ENCODE data around the gene RNF157.

Gene RNF157

DNA sequence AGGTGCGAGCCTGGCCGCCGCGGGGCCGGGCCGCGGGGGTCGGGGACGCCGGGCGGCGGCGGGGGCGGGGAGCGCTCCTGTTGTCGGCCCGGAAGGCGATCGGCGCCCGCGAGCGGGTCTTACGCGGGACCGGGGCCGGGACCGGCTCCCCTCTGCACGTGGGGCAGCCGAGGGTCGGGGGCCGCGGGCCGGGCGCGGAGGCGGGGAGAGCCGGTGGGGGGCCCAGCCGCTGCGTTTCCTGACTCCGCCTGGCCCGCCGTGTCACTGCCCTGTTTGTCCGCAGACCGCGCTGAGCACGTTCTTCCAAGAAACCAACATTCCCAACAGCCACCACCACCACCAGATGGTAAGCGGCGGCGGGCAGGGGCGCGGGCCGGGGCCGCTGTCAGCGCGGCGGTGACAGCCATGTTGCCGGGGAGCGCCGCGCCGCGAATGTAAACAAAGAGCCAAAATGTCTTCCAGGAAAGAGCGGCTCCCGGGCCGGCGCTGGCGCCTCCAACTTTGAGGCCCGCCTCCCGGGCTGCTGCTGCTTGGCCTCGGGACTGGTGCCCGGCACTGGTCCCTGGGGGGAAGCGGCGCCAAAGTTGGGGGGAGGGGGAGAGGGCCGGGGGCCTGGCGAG, 25.4 kb upstream of the RNF157 start (continued):
- TF ChIP-seq ZNF416 (tag by site-specific recombination; IDR thresholded peaks at IDR 0.05), result no peak
- no peak for TF ChIP-seq ZNF391 (tag by site-specific recombination; IDR thresholded peaks at IDR 0.05; ENCODE audit: borderline replicate concordance, low read depth)
- TF ChIP-seq, protein P1, sequence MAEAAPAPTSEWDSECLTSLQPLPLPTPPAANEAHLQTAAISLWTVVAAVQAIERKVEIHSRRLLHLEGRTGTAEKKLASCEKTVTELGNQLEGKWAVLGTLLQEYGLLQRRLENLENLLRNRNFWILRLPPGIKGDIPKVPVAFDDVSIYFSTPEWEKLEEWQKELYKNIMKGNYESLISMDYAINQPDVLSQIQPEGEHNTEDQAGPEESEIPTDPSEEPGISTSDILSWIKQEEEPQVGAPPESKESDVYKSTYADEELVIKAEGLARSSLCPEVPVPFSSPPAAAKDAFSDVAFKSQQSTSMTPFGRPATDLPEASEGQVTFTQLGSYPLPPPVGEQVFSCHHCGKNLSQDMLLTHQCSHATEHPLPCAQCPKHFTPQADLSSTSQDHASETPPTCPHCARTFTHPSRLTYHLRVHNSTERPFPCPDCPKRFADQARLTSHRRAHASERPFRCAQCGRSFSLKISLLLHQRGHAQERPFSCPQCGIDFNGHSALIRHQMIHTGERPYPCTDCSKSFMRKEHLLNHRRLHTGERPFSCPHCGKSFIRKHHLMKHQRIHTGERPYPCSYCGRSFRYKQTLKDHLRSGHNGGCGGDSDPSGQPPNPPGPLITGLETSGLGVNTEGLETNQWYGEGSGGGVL (tag by site-specific recombination; IDR thresholded peaks at IDR 0.05), result no peak
- no peak for TF ChIP-seq TCF7L2 (IDR thresholded peaks at IDR 0.05; ENCODE audit: borderline replicate concordance, low read depth, low read length)
- TF ChIP-seq, protein P2, sequence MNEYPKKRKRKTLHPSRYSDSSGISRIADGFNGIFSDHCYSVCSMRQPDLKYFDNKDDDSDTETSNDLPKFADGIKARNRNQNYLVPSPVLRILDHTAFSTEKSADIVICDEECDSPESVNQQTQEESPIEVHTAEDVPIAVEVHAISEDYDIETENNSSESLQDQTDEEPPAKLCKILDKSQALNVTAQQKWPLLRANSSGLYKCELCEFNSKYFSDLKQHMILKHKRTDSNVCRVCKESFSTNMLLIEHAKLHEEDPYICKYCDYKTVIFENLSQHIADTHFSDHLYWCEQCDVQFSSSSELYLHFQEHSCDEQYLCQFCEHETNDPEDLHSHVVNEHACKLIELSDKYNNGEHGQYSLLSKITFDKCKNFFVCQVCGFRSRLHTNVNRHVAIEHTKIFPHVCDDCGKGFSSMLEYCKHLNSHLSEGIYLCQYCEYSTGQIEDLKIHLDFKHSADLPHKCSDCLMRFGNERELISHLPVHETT (tag by site-specific recombination; IDR thresholded peaks at IDR 0.05), result no peak
- TF ChIP-seq ZNF132 (tag by site-specific recombination; IDR thresholded peaks at IDR 0.05; ENCODE audit: borderline replicate concordance), result no peak
- TF ChIP-seq SP2 (tag by site-specific recombination; IDR thresholded peaks at IDR 0.05), result no peak
- TF ChIP-seq, protein P3, sequence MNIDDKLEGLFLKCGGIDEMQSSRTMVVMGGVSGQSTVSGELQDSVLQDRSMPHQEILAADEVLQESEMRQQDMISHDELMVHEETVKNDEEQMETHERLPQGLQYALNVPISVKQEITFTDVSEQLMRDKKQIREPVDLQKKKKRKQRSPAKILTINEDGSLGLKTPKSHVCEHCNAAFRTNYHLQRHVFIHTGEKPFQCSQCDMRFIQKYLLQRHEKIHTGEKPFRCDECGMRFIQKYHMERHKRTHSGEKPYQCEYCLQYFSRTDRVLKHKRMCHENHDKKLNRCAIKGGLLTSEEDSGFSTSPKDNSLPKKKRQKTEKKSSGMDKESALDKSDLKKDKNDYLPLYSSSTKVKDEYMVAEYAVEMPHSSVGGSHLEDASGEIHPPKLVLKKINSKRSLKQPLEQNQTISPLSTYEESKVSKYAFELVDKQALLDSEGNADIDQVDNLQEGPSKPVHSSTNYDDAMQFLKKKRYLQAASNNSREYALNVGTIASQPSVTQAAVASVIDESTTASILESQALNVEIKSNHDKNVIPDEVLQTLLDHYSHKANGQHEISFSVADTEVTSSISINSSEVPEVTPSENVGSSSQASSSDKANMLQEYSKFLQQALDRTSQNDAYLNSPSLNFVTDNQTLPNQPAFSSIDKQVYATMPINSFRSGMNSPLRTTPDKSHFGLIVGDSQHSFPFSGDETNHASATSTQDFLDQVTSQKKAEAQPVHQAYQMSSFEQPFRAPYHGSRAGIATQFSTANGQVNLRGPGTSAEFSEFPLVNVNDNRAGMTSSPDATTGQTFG (tag by site-specific recombination; IDR thresholded peaks at IDR 0.05; ENCODE audit: borderline replicate concordance), result no peak
- no peak for TF ChIP-seq ZNF530 (tag by site-specific recombination; IDR thresholded peaks at IDR 0.05; ENCODE audit: low read depth)
- no peak for TF ChIP-seq RBAK (tag by site-specific recombination; IDR thresholded peaks at IDR 0.05)
- TF ChIP-seq ZNF341 (tag by site-specific recombination; IDR thresholded peaks at IDR 0.05; ENCODE audit: low read depth), result peak; percentile 62
- TF ChIP-seq ZFP37 (tag by site-specific recombination; IDR thresholded peaks at IDR 0.05), result no peak
- peak; percentile 43; the same call in 1 of the 2 replicates for TF ChIP-seq ZNF610 (tag by site-specific recombination; IDR thresholded peaks at IDR 0.05; ENCODE audit: borderline replicate concordance)
- TF ChIP-seq SCRT2 (tag by site-specific recombination; IDR thresholded peaks at IDR 0.05), result no peak
- TF ChIP-seq, protein P4, sequence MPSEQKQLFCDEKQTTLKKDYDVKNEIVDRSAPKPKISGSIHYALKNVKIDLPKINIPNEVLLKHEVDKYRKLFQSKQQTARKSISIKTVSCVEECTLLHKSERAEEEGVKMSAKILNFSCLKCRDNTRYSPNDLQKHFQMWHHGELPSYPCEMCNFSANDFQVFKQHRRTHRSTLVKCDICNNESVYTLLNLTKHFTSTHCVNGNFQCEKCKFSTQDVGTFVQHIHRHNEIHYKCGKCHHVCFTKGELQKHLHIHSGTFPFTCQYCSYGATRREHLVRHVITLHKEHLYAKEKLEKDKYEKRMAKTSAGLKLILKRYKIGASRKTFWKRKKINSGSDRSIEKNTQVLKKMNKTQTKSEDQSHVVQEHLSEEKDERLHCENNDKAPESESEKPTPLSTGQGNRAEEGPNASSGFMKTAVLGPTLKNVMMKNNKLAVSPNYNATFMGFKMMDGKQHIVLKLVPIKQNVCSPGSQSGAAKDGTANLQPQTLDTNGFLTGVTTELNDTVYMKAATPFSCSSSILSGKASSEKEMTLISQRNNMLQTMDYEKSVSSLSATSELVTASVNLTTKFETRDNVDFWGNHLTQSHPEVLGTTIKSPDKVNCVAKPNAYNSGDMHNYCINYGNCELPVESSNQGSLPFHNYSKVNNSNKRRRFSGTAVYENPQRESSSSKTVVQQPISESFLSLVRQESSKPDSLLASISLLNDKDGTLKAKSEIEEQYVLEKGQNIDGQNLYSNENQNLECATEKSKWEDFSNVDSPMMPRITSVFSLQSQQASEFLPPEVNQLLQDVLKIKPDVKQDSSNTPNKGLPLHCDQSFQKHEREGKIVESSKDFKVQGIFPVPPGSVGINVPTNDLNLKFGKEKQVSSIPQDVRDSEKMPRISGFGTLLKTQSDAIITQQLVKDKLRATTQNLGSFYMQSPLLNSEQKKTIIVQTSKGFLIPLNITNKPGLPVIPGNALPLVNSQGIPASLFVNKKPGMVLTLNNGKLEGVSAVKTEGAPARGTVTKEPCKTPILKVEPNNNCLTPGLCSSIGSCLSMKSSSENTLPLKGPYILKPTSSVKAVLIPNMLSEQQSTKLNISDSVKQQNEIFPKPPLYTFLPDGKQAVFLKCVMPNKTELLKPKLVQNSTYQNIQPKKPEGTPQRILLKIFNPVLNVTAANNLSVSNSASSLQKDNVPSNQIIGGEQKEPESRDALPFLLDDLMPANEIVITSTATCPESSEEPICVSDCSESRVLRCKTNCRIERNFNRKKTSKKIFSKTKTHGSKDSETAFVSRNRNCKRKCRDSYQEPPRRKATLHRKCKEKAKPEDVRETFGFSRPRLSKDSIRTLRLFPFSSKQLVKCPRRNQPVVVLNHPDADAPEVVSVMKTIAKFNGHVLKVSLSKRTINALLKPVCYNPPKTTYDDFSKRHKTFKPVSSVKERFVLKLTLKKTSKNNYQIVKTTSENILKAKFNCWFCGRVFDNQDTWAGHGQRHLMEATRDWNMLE (tag by site-specific recombination; conservative IDR thresholded peaks at IDR 0.05; ENCODE audit: low read depth), result no peak
- TF ChIP-seq ZNF140 (tag by site-specific recombination; IDR thresholded peaks at IDR 0.05), result no peak
- no peak for TF ChIP-seq FEZF1 (tag by site-specific recombination; IDR thresholded peaks at IDR 0.05)
- TF ChIP-seq ZNF292 (tag by site-specific recombination; IDR thresholded peaks at IDR 0.05; ENCODE audit: borderline replicate concordance, low read depth), result no peak
- TF ChIP-seq REPIN1 (tag by site-specific recombination; IDR thresholded peaks at IDR 0.05; ENCODE audit: low read depth), result no peak
- TF ChIP-seq ZNF335 (tag by site-specific recombination; conservative IDR thresholded peaks at IDR 0.05), result peak; percentile 48; the same call in 1 of the 2 replicates
- TF ChIP-seq KLF9 (tag by site-specific recombination; IDR thresholded peaks at IDR 0.05; ENCODE audit: low read depth), result no peak
- TF ChIP-seq, protein P5, sequence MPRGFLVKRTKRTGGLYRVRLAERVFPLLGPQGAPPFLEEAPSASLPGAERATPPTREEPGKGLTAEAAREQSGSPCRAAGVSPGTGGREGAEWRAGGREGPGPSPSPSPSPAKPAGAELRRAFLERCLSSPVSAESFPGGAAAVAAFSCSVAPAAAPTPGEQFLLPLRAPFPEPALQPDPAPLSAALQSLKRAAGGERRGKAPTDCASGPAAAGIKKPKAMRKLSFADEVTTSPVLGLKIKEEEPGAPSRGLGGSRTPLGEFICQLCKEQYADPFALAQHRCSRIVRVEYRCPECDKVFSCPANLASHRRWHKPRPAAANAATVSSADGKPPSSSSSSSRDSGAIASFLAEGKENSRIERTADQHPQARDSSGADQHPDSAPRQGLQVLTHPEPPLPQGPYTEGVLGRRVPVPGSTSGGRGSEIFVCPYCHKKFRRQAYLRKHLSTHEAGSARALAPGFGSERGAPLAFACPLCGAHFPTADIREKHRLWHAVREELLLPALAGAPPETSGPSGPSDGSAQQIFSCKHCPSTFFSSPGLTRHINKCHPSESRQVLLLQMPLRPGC (tag by site-specific recombination; IDR thresholded peaks at IDR 0.05), result no peak
- TF ChIP-seq ZNF48 (tag by site-specific recombination; IDR thresholded peaks at IDR 0.05), result no peak

Measured in HEK293 (cell line).